Adrenal gland (tissue), 12 donors: ENCODE data around the gene GLS. TPM values are rescaled to one million over a fixed set of nuclear protein-coding genes. Genes with fewer than 3 reads are reported as not detected.

Experiments used
- DNase-seq, 7 donors: peaks; one replicate each; pipeline ENCODE4 v3.0.0-alpha.2; 2019 to 2020
- H3K27ac ChIP-seq, 5 donors: fragments of 200-600 bp; sonication (generic) in 4 of 5; 1 replicate in 3 of 5; 2 replicates in 2 of 5; pipeline versions ENCODE4 v1.5.1 to v1.8.0; 2016 to 2020; ENCODE audit warnings: mild to moderate bottlenecking in 1 of 5
- H3K27me3 ChIP-seq: fragments of 200-600 bp; 2 replicates; pipeline ENCODE4 v1.8.0; 2021
- H3K36me3 ChIP-seq, 2 donors: fragments of 200-600 bp; replicated peaks in 1 of 2; 1 replicate in 1 of 2; 2 replicates in 1 of 2; pipeline versions ENCODE4 v1.5.1 to v1.8.0; 2018 to 2022
- H3K4me1 ChIP-seq, 2 donors: fragments of 200-600 bp; replicated peaks in 1 of 2; 1 replicate in 1 of 2; 2 replicates in 1 of 2; pipeline versions ENCODE4 v1.5.1 to v1.8.0; 2018 to 2021
- H3K4me3 ChIP-seq, 4 donors: fragments of 200-600 bp; sonication (generic) in 3 of 4; one replicate each; pipeline ENCODE4 v1.5.1; 2016 to 2018
- H3K9me3 ChIP-seq, 3 donors: fragments of 200-600 bp; sonication (generic) in 1 of 3; replicated peaks in 1 of 3; 1 replicate in 2 of 3; 2 replicates in 1 of 3; pipeline versions ENCODE4 v1.5.1 to v1.8.0; 2016 to 2021
- POLR2A ChIP-seq, 2 donors: fragments of 450-650 bp; IDR thresholded peaks; one replicate each; pipeline ENCODE4 v1.6.1; 2017; ENCODE audit warnings: antibody characterized with exemption in 2 of 2, mild to moderate bottlenecking in 2 of 2, moderate library complexity in 1 of 2
- WGBS, 4 donors: extraction: QIAGEN DNeasy Blood & Tissue Kit in 2 of 4; methylation state at CpG; one replicate each; pipeline versions ENCODE4 v1.1.5 to v1.1.7; 2013 to 2017; 5-methylcytosine and 5-hydroxymethylcytosine counted together
- intact Hi-C, 2 donors: fragments of 100-400 bp; cut with DNase I; formaldehyde crosslinking; loops; one replicate each; pipeline versions ENCODE4 v1.14.1 to v1.15.0; 2022 to 2023
- polyA plus RNA-seq, 3 donors: library from polyadenylated mRNA; stranded (reverse); fragments of 200-250 nt in 2 of 3; fragments of 350-450 nt in 1 of 3; fragmentation: Illumina TruSeq in 1 of 3; extraction: RNeasy Lipid Tissue Mini Kit (QIAGEN cat#74804) in 1 of 3; gene quantifications; one replicate each; pipeline ENCODE4 v1.2.3, GENCODE V29; 2013 to 2014
- total RNA-seq, 9 donors: library from RNA; depleted of rRNA in 4 of 9; stranded (reverse); fragments of >200 nt in 4 of 9; fragments of 120-200 nt in 1 of 9; fragmentation: NEBNext Ultra II Directional in 1 of 9; extraction: Animal tissue kit (Norgen Biotek cat#: 25700) in 1 of 9; gene quantifications; one replicate each; pipeline versions ENCODE4 v1.1.0 to v1.2.4, GENCODE V29; 2013 to 2023
- TF ChIP-seq, protein P1 (sequence below), 6 experiments: fragments of 450-650 bp in 4 of 6; fragments of 200-600 bp in 2 of 6; sonication (generic) in 1 of 6; IDR thresholded peaks; 1 replicate in 5 of 6; 2 replicates in 1 of 6; pipeline versions ENCODE4 v1.5.1 to v1.8.0; 2016 to 2021; ENCODE audit warnings: antibody characterized with exemption in 6 of 6, mild to moderate bottlenecking in 2 of 6, moderate library complexity in 1 of 6
- donor health status: healthy with polysubstance abuse.
- donor health status: Bipolar disorder and iron deficiency.
- donor health status: DM: yes; HTN: yes; CAD: no.
- donor health status: DM: no; HTN: no; CAD: no.
- donor health status: DM: no; HTN: no; CAD: no.
- donor health status: DM: yes; HTN: yes; CAD: no.

The GLS gene
- total and polyA plus RNA-seq, 12 donors, result 55.3 to 527 (median 254) TPM

DNA sequence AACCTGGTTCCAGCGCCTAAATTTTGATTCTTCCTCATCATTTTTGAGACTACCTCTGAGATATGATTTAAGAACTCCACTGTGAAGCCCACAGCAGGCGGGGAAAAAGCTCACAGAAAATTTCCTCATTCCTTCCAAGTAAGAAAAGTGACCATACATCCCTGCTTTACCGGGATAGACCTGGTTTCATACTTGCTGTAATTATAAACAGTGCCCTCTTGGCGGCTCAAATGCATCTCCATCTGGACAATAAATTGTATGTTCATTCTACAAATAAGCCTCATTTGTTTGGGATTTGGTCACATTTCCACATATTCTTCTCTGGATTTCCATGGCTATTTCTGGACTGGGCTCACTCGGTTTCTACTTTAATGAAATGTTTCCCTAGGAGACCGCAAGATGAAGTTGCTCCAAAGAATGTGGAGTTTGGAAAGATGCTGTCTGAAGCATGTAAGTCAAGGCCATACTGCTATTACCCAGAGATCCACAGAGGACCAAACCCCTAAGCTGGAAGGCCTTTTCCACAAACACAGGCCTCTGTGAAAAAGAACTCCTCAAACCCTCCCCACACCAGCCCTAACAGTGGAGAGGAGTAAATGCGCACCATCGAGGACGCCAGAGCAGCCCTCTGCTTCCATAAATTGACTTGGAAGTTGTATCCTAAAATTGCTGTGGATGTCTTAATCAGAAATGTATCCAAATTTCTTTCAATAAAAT is 119.5 kb downstream of the GLS start:
- Histone ChIP-seq H3K4me3 (no peak overlapping the region), H3K27ac (no peak overlapping the region), H3K27me3 (no peaks in the 10 kb centered on the region), H3K36me3 (peaks cover 0 to 82% of the 10 kb centered on the region in 2 donors), H3K4me1 (peaks cover 0 to 8% of the 10 kb centered on the region in 2 donors), H3K9me3 (no peaks in the 10 kb centered on the region)
- DNase-seq, result no peak
- 89 to 95% (median 93%) methylated on average over 9 of the region's 9 CpGs for WGBS, 4 donors
- TF ChIP-seq, protein P1, sequence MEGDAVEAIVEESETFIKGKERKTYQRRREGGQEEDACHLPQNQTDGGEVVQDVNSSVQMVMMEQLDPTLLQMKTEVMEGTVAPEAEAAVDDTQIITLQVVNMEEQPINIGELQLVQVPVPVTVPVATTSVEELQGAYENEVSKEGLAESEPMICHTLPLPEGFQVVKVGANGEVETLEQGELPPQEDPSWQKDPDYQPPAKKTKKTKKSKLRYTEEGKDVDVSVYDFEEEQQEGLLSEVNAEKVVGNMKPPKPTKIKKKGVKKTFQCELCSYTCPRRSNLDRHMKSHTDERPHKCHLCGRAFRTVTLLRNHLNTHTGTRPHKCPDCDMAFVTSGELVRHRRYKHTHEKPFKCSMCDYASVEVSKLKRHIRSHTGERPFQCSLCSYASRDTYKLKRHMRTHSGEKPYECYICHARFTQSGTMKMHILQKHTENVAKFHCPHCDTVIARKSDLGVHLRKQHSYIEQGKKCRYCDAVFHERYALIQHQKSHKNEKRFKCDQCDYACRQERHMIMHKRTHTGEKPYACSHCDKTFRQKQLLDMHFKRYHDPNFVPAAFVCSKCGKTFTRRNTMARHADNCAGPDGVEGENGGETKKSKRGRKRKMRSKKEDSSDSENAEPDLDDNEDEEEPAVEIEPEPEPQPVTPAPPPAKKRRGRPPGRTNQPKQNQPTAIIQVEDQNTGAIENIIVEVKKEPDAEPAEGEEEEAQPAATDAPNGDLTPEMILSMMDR (IDR thresholded peaks at IDR 0.05), result no peak
- TF ChIP-seq POLR2A (IDR thresholded peaks at IDR 0.05), result no peak
- intact Hi-C loops, result no loop called here

DNA sequence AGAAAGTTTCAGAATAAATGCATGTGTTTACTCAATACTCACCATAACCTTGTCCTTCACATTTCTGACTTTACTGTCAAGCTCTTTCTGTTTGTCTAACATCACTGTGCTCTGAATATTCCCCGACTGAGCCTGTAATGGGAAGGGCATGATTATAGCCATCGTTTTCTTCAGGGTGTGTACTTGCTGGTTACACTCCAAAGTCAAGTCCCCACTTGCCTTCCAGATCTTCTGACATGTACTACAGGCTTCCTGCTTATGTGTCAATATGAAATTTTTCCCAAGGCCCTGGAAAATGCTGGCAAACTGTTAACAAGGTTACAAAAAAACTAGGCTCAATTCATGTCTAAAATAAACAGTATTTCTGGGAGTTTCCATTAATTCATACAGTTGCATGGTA is 120.4 kb downstream of the GLS start:
- Histone ChIP-seq H3K27me3 (no peaks in the 10 kb centered on the region), H3K4me3 (no peak overlapping the region), H3K27ac (peak overlapping the region in 1 of 5 donors; percentile 4), H3K9me3 (no peaks in the 10 kb centered on the region), H3K36me3 (peaks cover 0 to 82% of the 10 kb centered on the region in 2 donors), H3K4me1 (peaks cover 0 to 8% of the 10 kb centered on the region in 2 donors)
- intact Hi-C loops, result no loop called here
- TF ChIP-seq, protein P1 (IDR thresholded peaks at IDR 0.05), result no peak
- no peak for TF ChIP-seq POLR2A (IDR thresholded peaks at IDR 0.05)
- no peak for DNase-seq
- WGBS, 4 donors, result 31 to 40% (median 36%) methylated on average over 2 of the region's 2 CpGs

DNA sequence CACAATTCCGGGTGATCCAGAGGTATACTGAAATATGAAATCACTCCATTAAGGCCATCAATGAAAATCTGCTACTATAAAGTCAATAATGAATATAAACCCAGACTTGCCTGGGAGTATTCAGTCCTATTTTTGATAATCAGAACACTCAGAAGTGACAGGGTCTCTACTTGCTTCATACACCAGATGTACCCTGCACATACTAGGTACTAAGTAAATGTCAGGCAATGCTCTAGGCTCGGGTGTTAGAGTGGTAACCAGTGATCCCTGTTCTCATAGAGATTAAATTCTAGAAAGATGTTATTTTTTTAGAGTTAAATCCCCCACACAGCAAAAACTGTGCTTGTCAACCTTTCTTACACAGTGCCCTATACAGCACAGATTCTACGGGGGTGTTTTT is 121.0 kb downstream of the GLS start:
- intact Hi-C loops, result no loop called here
- Histone ChIP-seq H3K27me3 (no peaks in the 10 kb centered on the region), H3K27ac (peak overlapping the region in 1 of 5 donors; percentile 4), H3K4me3 (no peak overlapping the region), H3K9me3 (no peaks in the 10 kb centered on the region), H3K36me3 (peaks cover 0 to 82% of the 10 kb centered on the region in 2 donors), H3K4me1 (peaks cover 0 to 8% of the 10 kb centered on the region in 2 donors)
- 77 to 83% (median 81%) methylated on average over 3 of the region's 3 CpGs for WGBS, 4 donors
- DNase-seq, result no peak
- no peak for TF ChIP-seq POLR2A (IDR thresholded peaks at IDR 0.05)
- TF ChIP-seq, protein P1 (IDR thresholded peaks at IDR 0.05), result no peak

DNA sequence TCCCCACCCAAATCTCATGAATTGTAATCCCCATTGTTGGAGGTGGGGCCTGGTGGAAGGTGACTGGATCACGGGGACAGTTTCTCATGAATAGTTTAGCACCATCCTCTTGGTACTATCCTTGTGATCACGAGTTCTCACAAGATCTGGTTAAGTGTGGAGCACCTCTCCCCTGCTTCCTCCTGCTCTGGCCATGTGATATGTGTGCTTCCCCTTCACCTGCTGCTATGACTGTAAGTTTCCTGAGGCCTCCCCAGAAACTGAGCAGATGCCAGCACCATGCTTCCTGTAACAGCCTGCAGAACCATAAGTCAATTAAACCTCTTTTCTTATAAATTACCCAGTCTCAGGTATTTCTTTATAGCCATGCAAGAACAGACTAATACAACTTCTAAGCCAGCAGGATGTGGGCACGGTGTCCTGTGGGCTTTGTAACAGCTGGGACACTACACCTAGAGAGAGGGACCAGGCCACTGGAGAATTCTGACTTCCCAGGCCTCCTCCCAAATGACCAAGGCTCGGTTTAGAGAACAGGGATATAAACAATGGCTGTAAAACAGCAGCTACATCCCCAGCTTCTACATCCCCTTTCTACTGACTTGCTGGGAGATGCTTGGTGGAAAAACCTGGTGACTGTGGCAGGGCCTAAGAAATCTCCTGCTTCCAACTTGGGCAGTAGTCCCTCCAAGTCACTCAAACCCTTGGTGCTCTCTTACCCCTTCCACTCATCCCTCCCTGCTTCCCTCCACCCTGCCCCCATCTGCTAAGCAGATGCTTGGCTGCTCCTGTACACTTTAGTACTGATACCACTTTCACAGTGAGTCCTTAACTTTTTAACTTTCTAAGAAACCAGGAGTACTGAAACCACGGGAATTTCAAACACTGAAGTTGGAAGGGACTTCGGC is 123.0 kb downstream of the GLS start:
- 90 to 98% (median 96%) methylated on average over 6 of the region's 6 CpGs for WGBS, 4 donors
- Histone ChIP-seq H3K27me3 (no peaks in the 10 kb centered on the region), H3K36me3 (peaks cover 0 to 82% of the 10 kb centered on the region in 2 donors), H3K27ac (no peak overlapping the region), H3K9me3 (no peaks in the 10 kb centered on the region), H3K4me3 (no peak overlapping the region), H3K4me1 (peaks cover 0 to 8% of the 10 kb centered on the region in 2 donors)
- intact Hi-C loops, result no loop called here
- DNase-seq, result no peak
- no peak for TF ChIP-seq POLR2A (IDR thresholded peaks at IDR 0.05)
- TF ChIP-seq, protein P1 (IDR thresholded peaks at IDR 0.05), result no peak
